COLO668 (cell line): ENCODE measurements around the gene CACNA1G.

Experiments used
- DNase-seq: peaks from one replicate; lab custom pipeline; 2025; ENCODE audit not compliant: unreplicated experiment; lab: John Stamatoyannopoulos, UW

The CACNA1G gene

GRCh38 chr17:50547035-50547735, 13.3 kb upstream of the CACNA1G start, which contains the start of gene SPATA20:
Gene SPATA20, plus strand, starts transcription at chr17:50547174. Its CDS starts 35 bp downstream, at chr17:50547209.
- DNase-seq: peak; percentile 88

DNA sequence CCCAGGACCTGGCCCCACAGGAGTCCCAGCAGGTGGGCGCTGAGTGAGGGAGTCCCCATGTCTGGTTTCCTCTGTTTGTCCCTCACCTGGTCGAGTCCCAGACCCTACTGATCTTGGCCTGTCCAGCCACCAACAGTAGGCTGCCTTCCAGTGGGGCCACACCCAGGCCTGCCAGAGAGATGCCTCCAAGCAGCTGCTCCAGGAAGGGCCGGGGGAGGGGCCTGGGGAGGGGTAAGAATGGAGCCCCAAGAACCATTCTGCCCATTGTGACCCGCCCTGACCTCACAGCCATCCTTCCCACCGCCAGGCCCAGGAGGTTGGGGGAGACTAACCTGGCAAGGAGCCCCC, 12.8 kb upstream of the CACNA1G start:
- no peak for DNase-seq

DNA sequence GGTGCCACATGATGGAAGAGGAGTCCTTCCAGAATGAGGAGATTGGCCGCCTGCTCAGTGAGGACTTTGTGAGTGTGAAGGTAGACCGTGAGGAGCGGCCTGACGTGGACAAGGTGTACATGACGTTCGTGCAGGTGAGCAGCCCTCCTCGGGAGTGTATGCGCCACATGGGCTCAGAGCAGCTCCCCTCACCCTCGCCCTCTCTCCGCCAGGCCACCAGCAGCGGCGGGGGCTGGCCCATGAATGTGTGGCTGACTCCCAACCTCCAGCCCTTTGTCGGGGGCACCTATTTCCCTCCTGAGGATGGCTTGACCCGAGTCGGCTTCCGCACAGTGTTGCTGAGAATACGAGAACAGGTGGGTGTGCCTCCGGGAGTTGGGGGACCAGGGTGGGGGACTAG, 11.7 kb upstream of the CACNA1G start:
- DNase-seq: no peak

GRCh38 chr17:50549256-50549941, 11.1 kb upstream of the CACNA1G start:
- DNase-seq: no peak

DNA sequence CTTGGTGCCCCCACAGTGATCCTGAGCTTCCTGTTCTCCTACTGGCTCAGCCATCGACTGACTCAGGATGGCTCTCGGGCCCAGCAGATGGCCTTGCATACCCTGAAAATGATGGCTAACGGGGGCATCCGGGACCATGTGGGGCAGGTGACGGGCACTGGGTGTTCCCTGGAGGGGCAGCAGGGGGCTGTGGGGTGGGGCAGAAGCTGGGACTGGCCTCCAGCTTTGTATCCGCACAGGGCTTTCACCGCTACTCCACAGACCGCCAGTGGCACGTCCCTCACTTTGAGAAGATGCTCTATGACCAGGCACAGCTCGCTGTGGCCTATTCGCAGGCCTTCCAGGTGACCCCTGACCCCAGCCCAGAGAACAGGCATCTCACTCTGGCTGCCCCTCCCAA, 10.5 kb upstream of the CACNA1G start:
- no peak for DNase-seq

DNA sequence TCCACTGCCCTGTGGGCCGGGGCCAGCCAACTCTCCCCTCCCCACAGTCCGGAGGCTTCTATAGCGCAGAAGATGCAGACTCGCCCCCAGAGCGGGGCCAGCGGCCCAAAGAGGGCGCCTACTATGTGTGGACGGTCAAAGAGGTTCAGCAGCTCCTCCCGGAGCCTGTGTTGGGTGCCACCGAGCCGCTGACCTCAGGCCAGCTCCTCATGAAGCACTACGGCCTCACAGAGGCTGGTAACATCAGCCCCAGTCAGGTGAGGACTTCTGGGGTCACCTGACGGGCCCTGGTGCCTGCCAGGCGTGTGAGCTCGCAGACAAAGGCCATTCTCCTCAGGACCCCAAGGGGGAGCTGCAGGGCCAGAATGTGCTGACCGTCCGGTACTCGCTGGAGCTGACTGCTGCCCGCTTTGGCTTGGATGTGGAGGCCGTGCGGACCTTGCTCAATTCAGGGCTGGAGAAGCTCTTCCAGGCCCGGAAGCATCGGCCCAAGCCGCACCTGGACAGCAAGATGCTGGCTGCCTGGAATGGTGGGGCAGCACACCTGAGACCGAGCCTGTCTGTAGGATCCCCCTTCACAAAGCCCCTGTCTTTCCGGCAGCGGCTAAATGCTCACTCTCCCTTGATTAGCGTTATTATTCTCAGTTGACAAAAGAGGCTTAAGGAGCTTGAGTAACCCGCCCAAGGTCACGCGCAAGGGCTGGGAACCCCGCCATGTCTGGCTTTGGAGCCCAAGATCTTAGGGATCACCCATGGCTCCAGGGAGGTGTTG, 9.7 kb upstream of the CACNA1G start:
- peak; percentile 71 for DNase-seq

DNA sequence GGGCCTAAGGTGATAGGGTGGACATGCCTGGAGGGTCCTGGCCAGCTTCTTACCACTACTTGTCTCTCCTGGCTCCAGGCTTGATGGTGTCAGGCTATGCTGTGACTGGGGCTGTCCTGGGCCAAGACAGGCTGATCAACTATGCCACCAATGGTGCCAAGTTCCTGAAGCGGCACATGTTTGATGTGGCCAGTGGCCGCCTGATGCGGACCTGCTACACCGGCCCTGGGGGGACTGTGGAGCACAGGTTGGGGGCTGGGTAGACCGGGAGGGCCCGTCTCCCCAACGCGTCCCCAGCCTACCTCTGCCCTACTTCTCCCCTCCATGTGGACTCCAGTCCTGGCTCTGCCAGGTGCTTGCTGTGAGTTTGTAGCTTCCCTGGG, 9.1 kb upstream of the CACNA1G start:
- no peak for DNase-seq

- no peak for DNase-seq
These were observed 8.6 kb upstream of the CACNA1G start for GRCh38 chr17:50551884-50552283.

- DNase-seq: no peak
These were observed 6.3 kb upstream of the CACNA1G start for GRCh38 chr17:50554201-50554600.

- DNase-seq: peak; percentile 88
These were observed 3.7 kb upstream of the CACNA1G start for GRCh38 chr17:50556803-50557202.

DNA sequence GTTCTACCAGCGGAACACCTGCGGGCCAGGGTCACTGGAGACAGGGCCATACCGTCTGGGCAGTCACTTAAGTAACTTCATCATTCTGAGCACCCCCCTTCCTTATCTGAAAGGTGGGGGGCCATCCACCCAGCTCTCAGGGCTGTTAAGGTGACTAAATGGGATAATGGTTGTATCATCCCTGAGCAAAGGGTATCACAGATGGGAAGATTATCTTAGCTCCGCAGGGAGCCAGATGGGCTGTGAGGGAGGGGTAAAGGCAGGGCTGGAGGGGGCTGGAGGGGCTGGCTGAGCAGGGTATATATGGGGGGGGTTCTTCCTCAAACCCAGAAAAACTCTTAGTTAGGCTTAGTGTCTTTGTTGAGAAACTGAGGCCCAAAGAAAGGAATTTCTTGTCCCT, 2.9 kb upstream of the CACNA1G start:
- DNase-seq: no peak

GRCh38 chr17:50558091-50558490, 2.4 kb upstream of the CACNA1G start:
- no peak for DNase-seq

DNA sequence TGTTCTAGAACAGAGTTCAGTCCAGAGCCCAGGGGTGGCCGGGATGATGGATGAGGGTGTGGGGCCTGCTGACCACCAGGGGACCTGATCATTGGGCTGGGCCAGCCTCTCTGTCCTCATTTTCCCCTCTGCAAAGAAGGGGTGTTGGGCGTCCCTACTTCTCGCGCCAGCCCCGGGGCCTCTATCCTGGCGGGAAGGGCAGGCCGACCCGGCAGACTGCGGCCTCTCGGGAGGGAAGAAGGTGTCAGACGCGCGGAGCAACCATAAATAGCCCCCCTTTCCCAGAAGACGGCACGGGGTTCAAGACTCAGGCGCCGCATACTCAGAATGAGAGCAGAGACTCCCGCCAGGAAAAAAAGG, 2.0 kb upstream of the CACNA1G start:
- DNase-seq: no peak

GRCh38 chr17:50558941-50559614, 1.4 kb upstream of the CACNA1G start:
- DNase-seq: peak; percentile 1

GRCh38 chr17:50559674-50560184, 786 bp upstream of the CACNA1G start:
- peak; percentile 1 for DNase-seq

GRCh38 chr17:50560931-50561745, 623 bp downstream of the CACNA1G start:
- peak; percentile 3 for DNase-seq

DNA sequence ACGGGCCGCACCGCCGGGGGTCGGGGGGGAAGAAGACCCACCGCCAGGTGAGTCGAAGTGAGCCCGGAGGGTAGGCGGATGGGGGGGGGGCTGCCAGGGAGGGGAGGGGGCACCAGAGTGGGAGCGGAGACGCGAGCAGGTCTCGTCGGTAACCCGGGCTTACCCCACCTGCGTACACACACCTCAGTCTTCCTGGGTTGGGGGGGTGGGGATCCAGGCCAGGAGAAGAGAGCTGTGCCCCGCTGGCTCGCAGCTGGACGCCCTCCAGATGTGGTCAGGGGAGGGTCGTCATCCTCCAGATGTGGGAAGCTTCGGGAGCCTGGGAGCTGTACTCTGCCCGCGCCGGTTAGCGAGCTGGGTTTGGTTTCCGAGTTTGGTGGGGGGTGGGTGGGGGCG, 1.2 kb downstream of the CACNA1G start:
- DNase-seq: no peak

DNA sequence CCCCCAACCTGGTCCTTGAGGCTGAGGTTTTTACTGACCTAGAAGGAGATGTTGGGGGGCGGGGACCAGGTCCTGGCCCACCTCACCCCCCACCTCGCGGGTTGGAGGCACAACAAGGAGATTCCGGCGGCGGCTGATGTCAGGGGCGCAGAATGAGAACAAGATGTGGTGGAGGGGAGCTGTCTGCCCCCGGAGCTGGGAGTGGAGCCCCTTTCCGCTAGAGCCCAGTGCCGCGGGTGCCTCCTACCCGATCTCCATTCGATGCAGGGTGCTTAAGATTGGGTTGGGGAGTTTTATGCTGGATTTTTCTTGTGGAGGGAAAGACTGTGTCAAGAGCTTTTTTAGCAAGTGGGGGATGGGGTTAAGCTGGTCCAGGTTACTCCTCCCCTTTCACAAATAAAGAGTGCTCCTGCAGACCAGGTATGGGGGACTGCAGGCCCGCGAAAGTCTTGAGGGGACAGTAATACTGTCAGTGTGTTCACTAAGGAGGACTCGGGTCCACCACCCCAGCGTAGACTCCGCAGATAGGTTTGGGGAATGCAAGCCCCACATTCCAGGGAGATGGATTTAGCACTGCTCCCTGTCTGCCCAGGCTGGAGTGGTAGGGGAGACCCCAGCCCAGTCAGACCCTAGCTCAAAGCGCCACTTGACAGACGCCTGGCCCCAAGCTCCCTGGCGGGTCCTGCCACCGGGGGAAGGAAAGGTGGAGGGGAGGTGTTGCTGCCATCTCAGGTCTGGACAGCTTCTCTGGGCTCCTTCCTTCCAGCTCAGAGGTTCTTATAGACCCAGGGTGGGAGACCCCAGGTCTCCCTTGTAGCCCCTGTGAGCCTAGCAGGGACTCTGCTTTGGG, 2.0 kb downstream of the CACNA1G start:
- no peak for DNase-seq

DNA sequence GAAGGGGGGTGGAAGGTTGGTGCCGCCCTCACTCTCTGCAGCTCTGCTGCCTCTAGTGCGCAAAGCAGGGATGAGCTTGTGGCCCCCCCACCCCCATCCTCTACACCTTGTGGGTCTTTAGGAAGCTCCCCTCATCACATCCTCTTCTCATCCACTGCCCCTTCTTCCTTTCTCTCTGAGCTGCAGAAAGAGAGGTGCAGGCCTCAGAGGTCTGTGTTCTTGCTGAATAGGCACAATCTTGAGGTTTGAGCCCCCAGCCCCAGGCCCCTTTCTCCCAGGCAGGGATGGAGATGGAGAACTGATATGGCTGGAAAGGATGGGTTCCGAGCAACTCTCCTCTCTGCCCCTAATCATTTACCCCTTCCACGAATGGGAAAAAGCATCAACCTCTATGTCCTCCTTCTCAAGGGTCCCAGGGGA, 2.6 kb downstream of the CACNA1G start:
- DNase-seq: no peak

- DNase-seq: peak; percentile 6
These were observed 4.4 kb downstream of the CACNA1G start for GRCh38 chr17:50564916-50565315.
